Left hindlimb (tissue), 1 donor: ENCODE measurements around the gene BOD1L1.

Source experiments
- DNase-seq: peaks from one replicate; pipeline ENCODE4 v3.0.0-alpha.2; 2018

BOD1L1 gene

DNA sequence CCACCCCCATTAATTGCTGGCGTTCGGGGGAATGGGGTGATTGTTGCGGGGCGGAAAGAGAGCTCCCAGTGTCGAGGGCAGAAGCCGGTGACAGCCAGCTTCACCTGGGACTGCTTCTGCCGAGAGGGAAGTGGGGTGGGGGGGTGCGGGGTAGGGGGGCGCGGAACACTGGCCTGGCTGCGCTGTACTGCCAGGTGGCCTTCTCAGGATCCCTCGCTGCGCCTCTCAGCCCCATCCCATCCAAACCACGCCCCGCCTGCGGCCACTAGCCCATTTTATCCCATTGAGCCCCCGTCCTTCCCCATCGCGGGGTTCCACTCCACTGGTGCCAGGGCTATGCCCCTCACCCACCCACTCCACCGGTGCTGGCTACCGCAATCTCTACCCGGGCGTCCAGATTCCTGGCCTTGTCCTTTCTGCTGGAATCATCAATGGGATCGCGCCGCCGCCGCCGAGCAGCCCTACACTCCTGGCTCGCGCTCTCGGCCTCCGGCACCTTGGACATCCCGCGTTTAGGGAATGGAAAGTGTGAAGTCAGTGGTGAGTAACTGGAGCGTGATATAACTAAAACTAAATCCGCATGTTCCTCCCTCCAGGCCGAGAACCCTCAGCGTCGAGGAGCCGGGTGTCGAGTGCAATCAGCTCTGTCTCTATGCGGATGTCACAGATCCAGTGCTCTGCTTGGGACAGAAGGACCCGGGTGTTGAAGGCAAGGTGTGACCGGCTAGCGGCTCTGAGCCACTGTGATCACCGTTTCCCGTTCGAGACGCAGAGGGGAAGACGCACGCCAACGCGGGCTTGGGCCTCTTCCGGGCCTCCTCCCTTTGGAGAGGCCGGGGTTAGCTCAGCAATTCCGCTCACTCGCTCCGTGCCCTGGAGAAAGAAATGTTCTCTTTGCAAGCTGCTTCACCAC is 103.7 kb downstream of the BOD1L1 start:
- DNase-seq: no peak

DNA sequence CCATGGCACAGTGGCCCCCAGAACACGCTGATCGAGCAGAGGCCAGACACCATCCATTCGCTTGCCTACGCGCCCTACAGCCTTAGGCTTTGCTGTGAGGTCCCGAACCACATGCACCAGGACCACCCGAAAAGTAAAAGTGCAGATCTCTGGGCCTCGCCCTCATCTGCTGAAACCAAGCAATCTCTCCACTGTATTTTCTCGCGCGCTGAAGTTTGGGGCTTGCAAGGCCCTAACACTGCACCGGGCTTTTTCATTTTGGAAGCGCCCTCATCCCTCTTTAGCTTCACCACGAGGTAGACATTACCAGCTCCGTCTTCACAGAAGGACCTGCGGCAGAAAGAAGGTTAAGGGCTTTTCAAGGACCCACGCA is 104.4 kb downstream of the BOD1L1 start:
- no peak for DNase-seq

GRCh38 chr4:13522282-13523104 is 105.0 kb downstream of the BOD1L1 start:
- DNase-seq: no peak

DNA sequence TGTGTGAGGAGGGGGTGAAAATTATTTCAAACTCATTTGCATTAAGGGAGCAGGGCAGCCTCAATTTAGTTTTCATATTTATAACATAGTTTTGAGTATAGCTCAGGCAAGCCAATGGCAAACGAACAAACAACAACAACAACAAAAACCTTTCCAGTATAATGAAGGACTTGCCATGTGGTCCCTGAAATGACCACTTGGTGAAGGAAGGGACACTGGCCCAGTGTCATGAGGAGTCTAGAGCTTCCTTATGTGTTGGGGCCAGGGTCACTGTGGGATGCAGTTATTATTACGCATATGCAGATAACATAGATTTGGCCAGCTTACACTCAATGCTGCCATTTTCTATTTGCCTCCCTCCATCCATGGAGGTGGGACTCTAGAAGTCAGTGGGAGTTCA is 106.5 kb downstream of the BOD1L1 start:
- DNase-seq: no peak
